ENCODE results near the gene LDLRAD4. TPM values are rescaled to one million over a fixed set of nuclear protein-coding genes. Genes with fewer than 3 reads are reported as not detected.

Gene LDLRAD4
- total RNA-seq, 4 donors from 2014 or later: 2.7 to 22.5 (median 10.8) TPM

DNA sequence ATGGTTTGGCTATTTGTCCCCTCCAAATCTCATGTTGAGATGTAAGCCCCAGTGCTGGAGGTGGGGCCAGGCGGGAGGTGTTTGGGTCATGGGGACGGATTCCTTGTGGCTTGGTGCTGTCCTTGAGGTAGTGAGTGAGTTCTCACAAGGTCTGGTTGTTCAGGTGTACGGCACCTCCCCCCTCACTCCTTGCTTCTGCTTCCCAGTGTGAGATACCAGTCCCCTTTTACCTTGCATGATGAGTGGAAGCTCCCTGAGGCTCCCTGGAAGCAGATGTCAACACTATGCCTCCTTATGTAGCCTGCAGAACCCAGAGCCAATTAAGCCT is 232.6 kb downstream of the LDLRAD4 start:
- WGBS, 2 donors: 94 to 100% methylated on average over 3 of the region's 3 CpGs
- DNase-seq (ENCODE audit: low spot score in 2 of 2): peak in 1 of 2 donors; percentile 61
- no peak for TF ChIP-seq POLR2A (IDR thresholded peaks at IDR 0.05)
- TF ChIP-seq, protein P1, sequence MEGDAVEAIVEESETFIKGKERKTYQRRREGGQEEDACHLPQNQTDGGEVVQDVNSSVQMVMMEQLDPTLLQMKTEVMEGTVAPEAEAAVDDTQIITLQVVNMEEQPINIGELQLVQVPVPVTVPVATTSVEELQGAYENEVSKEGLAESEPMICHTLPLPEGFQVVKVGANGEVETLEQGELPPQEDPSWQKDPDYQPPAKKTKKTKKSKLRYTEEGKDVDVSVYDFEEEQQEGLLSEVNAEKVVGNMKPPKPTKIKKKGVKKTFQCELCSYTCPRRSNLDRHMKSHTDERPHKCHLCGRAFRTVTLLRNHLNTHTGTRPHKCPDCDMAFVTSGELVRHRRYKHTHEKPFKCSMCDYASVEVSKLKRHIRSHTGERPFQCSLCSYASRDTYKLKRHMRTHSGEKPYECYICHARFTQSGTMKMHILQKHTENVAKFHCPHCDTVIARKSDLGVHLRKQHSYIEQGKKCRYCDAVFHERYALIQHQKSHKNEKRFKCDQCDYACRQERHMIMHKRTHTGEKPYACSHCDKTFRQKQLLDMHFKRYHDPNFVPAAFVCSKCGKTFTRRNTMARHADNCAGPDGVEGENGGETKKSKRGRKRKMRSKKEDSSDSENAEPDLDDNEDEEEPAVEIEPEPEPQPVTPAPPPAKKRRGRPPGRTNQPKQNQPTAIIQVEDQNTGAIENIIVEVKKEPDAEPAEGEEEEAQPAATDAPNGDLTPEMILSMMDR (IDR thresholded peaks at IDR 0.05): no peak
- H3K4me3 ChIP-seq (ENCODE audit: low read depth, poor library complexity, severe bottlenecking): no peak overlapping the region
- intact Hi-C loops (cut with DNase I; ENCODE audit: low total_unique reads): no loop called here

DNA sequence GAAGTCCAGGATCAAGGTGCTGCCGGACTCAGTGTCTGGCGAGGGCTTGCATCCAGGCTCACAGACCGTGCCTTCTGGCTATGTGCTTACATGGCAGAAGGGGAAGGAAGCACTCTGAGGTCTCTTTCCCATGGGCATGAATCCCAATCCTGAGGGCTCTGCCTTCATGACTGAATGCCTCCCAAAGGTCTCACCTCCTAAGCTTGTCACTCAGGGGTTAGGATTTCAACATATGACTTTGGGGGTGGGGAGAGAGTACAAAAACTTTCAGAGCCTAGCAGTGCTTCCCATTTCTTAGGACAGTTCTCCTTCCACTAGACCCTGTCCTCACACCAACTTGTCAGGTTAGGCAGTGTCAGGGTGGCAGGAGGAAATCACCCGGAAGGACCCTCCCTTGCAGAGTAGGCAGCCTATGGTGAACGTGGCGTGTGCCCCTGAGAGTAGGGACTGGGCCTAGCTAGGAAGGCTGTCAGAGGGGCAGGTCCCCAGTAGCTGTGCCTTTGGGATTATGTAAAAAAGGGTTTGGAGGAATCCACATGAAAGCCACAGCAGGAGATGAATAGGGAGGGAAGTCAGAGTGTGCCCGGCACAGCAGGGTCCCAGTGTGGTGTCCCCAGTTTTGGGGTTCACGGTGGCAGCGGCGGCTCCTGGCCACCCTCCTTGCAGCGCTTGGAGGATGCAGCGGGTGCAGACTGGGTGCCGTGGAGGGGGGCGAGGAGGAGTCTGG is 233.3 kb downstream of the LDLRAD4 start:
- DNase-seq (ENCODE audit: low spot score in 2 of 2): peak in 1 of 2 donors; percentile 85
- H3K4me3 ChIP-seq (ENCODE audit: low read depth, poor library complexity, severe bottlenecking): no peak overlapping the region
- 60 to 61% methylated on average over 14 of the region's 14 CpGs for WGBS, 2 donors
- intact Hi-C loops (cut with DNase I; ENCODE audit: low total_unique reads): no loop called here
- TF ChIP-seq, protein P1 (IDR thresholded peaks at IDR 0.05): no peak

DNA sequence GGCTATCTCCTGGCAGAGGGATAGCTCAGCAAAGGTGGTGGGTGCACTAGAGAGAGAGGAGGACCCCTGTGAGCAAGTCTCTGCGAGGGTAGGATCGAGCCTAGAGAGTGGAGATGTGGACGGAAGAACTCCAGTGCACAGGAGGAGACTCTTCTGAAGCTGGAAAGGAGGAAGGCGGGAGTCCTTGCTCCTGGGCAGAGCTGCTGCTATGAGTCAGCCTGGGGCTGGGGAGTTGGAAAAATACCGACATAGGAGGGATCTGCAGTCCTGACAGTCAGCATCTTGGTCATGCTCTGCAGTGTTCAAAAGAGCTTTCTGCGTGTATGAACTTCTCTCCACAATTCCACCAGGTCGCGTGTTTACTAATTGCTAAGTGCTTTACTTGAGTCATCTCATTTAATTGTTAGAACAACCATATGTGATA is 233.8 kb downstream of the LDLRAD4 start:
- DNase-seq (ENCODE audit: low spot score in 2 of 2): peak; percentile 55 to 87
- intact Hi-C loops (cut with DNase I; ENCODE audit: low total_unique reads): no loop called here
- TF ChIP-seq, protein P1 (IDR thresholded peaks at IDR 0.05): no peak
- no peak for TF ChIP-seq POLR2A (IDR thresholded peaks at IDR 0.05)
- H3K4me3 ChIP-seq (ENCODE audit: low read depth, poor library complexity, severe bottlenecking): no peak overlapping the region
- 22 to 43% methylated on average over 8 of the region's 8 CpGs for WGBS, 2 donors

DNA sequence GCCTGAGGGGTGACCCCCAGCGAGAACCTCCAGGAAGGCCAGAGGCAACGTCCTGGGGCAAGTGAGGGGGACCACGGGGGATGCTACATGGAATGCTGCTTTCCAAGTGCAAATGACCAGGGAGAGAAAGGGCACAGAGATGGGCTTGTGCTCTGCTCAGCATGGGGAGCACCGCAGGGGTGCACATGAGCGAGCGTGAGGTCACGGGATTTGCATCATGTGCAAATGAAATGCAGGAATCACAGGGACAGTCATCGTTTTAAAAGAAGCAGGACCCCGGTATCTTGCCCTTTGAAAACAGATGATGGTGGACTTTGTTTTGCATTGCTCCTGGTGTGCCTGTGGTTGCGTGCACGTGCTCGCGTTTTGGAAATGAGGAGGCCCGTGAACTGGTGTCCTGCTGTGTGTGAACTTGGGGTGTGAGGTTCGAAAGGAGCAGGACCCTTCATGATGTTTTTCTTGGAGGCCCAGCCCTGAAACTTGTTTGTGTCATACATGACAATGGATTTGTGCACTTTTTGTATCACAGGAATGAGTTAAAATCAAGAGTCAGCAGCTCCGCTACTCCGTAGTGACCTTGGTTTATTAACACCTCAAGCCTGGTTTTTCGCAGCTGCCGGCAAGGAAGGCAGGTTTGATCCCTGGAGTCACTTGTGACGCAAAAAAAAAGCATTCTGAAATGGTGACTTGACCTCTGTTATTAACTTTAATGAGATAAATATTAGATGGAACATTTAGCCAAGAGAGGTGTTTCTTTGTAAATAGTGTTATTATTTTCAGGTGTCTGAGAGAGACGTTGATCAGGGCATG is 234.5 kb downstream of the LDLRAD4 start:
- no peak overlapping the region for H3K4me3 ChIP-seq (ENCODE audit: low read depth, poor library complexity, severe bottlenecking)
- TF ChIP-seq, protein P1 (IDR thresholded peaks at IDR 0.05): no peak
- no peak for TF ChIP-seq POLR2A (IDR thresholded peaks at IDR 0.05)
- WGBS, 2 donors: 71 to 79% methylated on average over 21 of the region's 21 CpGs
- intact Hi-C loops (cut with DNase I; ENCODE audit: low total_unique reads): no loop called here
- DNase-seq (ENCODE audit: low spot score in 2 of 2): peak in 1 of 2 donors; percentile 82

DNA sequence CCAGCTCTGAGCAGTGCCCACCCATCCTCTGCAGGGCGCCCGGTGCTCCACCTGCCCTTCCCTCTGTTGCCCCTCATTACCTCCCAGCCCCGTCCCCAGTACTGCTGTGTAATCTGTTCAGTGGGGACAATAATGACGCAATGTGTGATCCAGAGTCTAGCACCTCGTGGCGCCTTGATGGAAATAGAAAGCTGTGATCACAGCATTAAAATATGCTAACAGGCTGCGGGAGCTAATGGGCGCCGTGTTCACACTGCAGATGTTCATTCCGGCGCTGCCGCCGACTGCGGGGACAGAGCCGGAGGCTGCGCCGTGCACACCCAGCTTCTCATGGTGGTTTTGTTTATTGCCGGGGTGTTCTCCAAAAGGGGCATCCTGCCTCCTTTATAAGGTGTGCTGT is 235.2 kb downstream of the LDLRAD4 start:
- H3K4me3 ChIP-seq (ENCODE audit: low read depth, poor library complexity, severe bottlenecking): no peak overlapping the region
- WGBS, 2 donors: 87 to 88% methylated on average over 18 of the region's 18 CpGs
- DNase-seq (ENCODE audit: low spot score in 2 of 2): peak in 1 of 2 donors; percentile 81
- TF ChIP-seq POLR2A (IDR thresholded peaks at IDR 0.05): no peak
- TF ChIP-seq, protein P1 (IDR thresholded peaks at IDR 0.05): no peak
- intact Hi-C loops (cut with DNase I; ENCODE audit: low total_unique reads): no loop called here

All from lower leg skin (tissue), 4 donors.